Fibroblast of pulmonary artery (primary cell): ENCODE data around the gene TC2N.

Experiments used
- DNase-seq: peaks from one replicate; pipeline ENCODE4 v3.0.0-alpha.2; 2010; ENCODE audit warnings: low read depth
- H3K4me3 ChIP-seq: replicated peaks from 2 replicates; pipeline ENCODE4 v1.5.1; 2011; ENCODE audit warnings: low read depth, mild to moderate bottlenecking, control low read depth, low read length, moderate library complexity
- TF ChIP-seq, protein P1 (sequence below): IDR thresholded peaks from 2 replicates; pipeline ENCODE4 v1.5.1; 2011; ENCODE audit warnings: mild to moderate bottlenecking, control low read depth, low read length, inconsistent platforms; ENCODE audit errors: missing control alignments

Gene TC2N

DNA sequence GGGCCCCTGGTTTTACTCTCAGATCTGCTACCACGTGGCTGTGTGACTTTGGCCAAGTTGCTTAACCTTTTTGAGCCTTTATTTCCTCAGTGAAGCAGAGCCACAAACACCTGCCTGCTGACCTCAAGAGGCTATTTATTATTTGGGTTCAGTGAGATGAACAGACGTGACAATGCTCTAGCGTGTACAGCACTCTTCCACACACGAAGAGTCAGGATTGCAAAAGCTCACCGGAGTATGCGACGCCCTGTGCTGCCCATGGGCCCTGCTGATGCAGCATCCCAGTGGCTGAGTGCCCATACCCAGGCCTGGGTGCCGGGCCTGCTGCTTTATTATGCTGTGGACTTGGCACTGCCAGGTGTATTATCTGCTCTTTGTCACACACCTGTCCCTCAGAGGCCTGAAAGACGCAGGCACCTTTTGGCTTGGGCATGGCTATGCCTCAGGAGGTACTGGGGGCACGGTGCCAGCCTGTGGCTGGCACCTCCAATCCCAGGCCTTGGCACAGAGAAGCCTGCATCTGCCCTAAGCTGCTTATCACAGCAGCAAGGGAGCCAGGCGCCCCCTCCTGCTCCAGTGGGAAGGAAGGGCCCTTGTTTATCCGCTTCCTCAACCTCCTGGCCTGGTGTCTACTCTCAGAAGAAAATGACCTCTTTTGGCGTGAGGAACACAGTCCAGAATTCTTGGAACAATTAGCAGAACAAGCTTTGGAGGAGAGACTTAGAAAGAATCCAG, 22.3 kb upstream of the TC2N start:
- TF ChIP-seq, protein P1, sequence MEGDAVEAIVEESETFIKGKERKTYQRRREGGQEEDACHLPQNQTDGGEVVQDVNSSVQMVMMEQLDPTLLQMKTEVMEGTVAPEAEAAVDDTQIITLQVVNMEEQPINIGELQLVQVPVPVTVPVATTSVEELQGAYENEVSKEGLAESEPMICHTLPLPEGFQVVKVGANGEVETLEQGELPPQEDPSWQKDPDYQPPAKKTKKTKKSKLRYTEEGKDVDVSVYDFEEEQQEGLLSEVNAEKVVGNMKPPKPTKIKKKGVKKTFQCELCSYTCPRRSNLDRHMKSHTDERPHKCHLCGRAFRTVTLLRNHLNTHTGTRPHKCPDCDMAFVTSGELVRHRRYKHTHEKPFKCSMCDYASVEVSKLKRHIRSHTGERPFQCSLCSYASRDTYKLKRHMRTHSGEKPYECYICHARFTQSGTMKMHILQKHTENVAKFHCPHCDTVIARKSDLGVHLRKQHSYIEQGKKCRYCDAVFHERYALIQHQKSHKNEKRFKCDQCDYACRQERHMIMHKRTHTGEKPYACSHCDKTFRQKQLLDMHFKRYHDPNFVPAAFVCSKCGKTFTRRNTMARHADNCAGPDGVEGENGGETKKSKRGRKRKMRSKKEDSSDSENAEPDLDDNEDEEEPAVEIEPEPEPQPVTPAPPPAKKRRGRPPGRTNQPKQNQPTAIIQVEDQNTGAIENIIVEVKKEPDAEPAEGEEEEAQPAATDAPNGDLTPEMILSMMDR, result no peak
- no peak for DNase-seq
- no peak overlapping the region for H3K4me3 ChIP-seq

DNA sequence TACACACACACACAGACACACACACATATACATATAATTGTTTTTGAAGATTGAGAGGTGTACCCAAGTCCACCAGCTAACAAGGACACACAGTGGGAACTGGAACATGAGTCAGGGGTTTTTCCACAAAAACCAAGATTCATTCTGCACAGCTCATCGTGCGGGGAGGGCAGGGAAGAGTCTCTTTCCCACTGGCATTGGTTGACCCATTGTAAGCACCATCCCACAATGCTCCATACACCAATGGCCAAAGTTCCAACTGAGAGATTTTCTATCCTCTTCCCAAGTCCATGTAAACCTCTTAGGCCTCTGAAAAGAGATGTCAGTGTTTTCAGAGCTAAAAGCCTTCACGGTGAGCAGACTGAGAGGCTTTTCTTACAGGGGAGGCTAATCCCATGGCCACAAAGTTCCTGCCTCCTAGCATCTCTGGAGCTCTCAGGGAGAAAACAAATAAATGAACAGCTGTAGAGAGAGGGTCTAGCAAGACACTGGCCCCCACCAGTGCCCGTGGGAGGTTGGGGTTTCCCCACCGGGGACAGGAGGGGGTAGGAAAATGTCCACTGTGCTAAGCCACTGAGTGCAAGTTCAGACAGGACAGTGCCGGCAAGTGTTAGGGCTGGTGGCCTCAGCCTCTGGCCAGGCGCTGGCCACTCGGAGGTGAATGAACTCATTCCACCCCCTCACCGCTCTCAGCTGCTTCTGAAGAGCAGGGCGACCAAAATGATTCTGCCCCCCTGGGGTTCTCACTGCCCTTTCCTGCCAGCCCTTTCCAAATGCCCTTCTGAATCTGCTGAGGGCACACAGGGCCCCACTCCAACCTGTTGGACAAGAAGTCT, 21.5 kb upstream of the TC2N start:
- TF ChIP-seq, protein P1, result no peak
- no peak overlapping the region for H3K4me3 ChIP-seq
- DNase-seq, result no peak

DNA sequence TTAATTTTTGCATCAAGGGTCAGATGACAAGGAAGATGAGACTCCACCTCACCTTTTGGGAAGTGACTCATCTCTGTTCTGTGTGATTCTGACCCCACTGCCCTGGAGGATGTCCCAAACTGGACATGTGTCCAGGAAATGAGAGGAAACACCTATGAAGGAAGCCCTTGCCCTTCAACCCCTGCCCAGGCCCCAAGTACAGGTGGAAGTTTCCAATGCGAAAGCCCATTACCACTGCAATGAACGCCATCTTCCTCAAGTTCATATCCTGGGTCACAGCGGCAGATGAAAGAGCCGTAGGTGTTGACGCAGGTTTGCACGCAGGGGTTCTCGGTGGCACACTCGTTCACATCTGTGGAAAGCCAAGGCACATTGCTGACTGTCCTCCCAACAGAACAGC, 19.6 kb upstream of the TC2N start:
- DNase-seq, result no peak
- H3K4me3 ChIP-seq, result no peak overlapping the region
- TF ChIP-seq, protein P1, result no peak

DNA sequence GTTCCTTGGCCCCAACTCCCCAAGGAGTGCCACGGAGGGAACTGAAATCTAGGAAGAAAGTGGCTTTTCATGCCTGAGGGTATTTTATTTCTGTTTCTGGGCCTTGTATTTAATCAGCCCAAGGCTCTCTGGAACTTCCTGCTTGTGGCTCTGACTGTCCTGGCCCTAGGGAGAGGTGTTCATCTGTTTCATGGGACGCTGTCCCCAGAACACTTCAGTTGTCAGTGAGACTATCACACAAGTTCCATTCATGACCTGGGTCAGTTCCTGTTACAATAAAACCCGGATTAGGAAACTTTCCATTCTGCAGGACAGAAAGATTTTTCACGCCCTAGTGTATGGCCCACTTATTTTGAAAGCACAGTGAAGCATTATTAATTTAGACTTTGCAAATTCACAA, 18.5 kb upstream of the TC2N start:
- H3K4me3 ChIP-seq, result no peak overlapping the region
- TF ChIP-seq, protein P1, result no peak
- no peak for DNase-seq

DNA sequence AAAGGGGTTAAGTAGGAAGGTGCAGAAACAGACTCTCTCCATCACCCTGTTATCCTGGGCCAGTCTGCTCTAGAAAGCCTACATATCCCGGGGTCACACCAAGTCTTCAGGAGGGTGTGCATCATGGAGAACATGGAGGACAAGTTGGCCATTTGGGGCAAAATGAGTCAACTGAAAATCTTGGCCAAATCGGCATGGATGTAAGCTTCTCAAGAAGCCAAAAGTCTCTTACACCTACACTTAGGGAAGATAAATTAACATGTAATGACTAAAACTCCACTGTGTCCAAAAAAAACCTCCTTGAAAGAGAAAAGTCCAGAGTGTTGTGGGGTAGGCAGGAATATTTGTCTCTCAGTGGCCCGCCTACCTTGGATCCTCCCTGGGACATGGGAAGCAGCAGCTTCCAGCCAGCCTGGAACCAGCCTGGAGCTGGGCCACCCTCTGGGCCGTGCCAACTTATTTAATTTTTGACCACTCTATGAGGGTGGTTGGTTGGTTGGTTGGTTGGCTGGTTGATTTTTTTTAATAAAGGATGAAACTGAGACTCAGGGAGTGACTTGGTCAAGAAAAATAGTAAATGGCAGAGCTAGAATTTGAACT, 17.9 kb upstream of the TC2N start:
- DNase-seq, result no peak
- TF ChIP-seq, protein P1, result no peak
- no peak overlapping the region for H3K4me3 ChIP-seq

DNA sequence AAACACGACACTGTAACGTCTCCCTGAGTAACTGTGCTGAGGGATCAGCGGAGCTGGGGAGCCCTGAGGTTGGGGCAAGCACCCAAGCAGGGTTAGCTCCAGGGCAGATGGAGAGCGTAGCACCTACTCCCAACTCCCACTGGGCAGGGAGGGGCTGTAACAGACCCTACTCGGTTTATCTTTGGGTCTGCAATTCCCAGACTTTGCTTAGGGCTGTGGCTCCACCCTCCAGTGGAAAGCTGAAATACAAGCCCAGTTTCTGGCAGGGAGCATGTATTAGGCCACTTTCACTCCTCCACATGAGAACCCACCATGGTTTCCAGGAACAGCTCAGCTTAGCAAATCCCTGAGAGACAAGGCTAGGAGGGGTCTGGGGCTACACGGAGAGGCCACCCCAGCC, 17.3 kb upstream of the TC2N start:
- H3K4me3 ChIP-seq, result no peak overlapping the region
- TF ChIP-seq, protein P1, result no peak
- DNase-seq, result peak; percentile 53
